H1 (cell line): ENCODE data around the gene PAX7. TPM values are rescaled to one million over a fixed set of nuclear protein-coding genes. Genes with fewer than 3 reads are reported as not detected.

Experiments
- BRCA1 ChIP-seq: IDR thresholded peaks from 2 replicates; pipeline ENCODE4 v1.6.1; 2012; ENCODE audit warnings: low read depth, low read length, improper control_type of control experiment
- CBX5 ChIP-seq: fragments of 300-800, 300-1000 bp; sonication (generic); IDR thresholded peaks from 2 replicates; pipeline ENCODE4 v1.7.1; 2016; ENCODE audit warnings: antibody characterized with exemption, low read length, low read depth
- CHD1 ChIP-seq: IDR thresholded peaks from 2 replicates; pipeline ENCODE4 v1.6.1; 2012; ENCODE audit warnings: low read depth, low read length, improper control_type of control experiment
- CREB1 ChIP-seq: IDR thresholded peaks from 2 replicates; pipeline ENCODE4 v1.6.1; 2012; ENCODE audit warnings: inconsistent platforms
- CTBP2 ChIP-seq: IDR thresholded peaks from 2 replicates; pipeline ENCODE4 v1.7.0; 2011; ENCODE audit warnings: borderline replicate concordance, mild to moderate bottlenecking, moderate library complexity, mixed read lengths, low read length; ENCODE audit not compliant: insufficient read depth, insufficient read length
- CTCF ChIP-seq, 3 experiments: IDR thresholded peaks; 1 replicate in 2 of 3; 2 replicates in 1 of 3; pipeline versions ENCODE4 v1.5.1 to v1.6.1; 2011; ENCODE audit warnings: low read length in 3 of 3, mild to moderate bottlenecking in 3 of 3, inconsistent platforms in 2 of 3, low read depth in 1 of 3, moderate library complexity in 1 of 3; ENCODE audit not compliant: insufficient read depth in 1 of 3; ENCODE audit errors: control extremely low read depth in 1 of 3
- GABPA ChIP-seq: IDR thresholded peaks from 2 replicates; pipeline ENCODE4 v1.6.1; 2011; ENCODE audit warnings: mild to moderate bottlenecking, low read length, moderate library complexity, borderline replicate concordance; ENCODE audit not compliant: insufficient read depth
- JUND ChIP-seq: IDR thresholded peaks from 2 replicates; pipeline ENCODE4 v1.6.1; 2011; ENCODE audit warnings: mild to moderate bottlenecking, improper control_type of control experiment, low read length
- NANOG ChIP-seq: IDR thresholded peaks from 2 replicates; pipeline ENCODE4 v1.6.1; 2011; ENCODE audit warnings: low read length, low read depth, mild to moderate bottlenecking, inconsistent platforms; ENCODE audit not compliant: insufficient read depth, poor library complexity, severe bottlenecking
- TBP ChIP-seq: IDR thresholded peaks from 2 replicates; pipeline ENCODE4 v1.6.1; 2011; ENCODE audit warnings: low read depth, low read length, improper control_type of control experiment
- polyA plus RNA-seq, 7 experiments: library from polyadenylated mRNA; depleted of rRNA in 3 of 7; stranded (reverse) in 5 of 7; unstranded in 2 of 7; fragments of >200 nt in 5 of 7; fragments of 200-250 nt in 2 of 7; gene quantifications; 1 replicate in 5 of 7; 2 replicates in 1 of 7; 4 replicates in 1 of 7; pipeline versions ENCODE4 v1.2.1 to v1.2.3, GENCODE V29; 2011 to 2013; ENCODE audit warnings: missing spikeins in 2 of 7, mixed read lengths in 2 of 7
- total RNA-seq: library from RNA; stranded (reverse); fragmentation: NEBNext Ultra II Directional; extraction: Animal tissue kit (Norgen Biotek cat#: 25700); gene quantifications from 2 replicates; pipeline ENCODE4 v1.2.1, GENCODE V29; 2021
- TF ChIP-seq, protein P1 (sequence below): IDR thresholded peaks from 2 replicates; pipeline ENCODE4 v1.6.1; 2012; ENCODE audit warnings: inconsistent platforms

The PAX7 gene
- total and polyA plus RNA-seq, 2 of the 8 experiments (the other 6 are each of a cell fraction or from before 2014, with no cell fraction given), result not detected

DNA sequence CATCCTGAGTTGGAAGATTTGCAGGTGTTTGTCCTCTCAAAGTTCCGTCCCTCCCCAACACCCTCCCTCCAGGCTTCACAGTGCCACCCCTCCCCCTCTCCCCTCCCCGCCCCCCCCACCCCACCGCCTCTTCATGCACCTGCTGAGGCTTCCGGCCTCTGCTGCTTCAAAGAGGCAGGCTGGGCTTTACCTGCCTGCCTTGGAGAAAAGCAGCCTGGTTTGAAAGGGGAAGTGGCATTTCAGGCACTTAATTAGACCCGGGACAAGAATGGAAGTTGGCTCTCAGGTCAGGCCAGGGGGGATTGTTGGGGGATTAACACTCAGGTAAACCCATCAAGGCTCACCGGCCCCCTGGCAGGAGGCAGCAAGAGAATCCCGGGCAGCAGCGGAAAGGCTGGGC lies 21.1 kb downstream of the PAX7 start (continued):
- TF ChIP-seq CTBP2 (peak; percentile 57), TBP (no peak), JUND (no peak), GABPA (no peak), CTCF (IDR thresholded peaks at IDR 0.05; ENCODE audit: control extremely low read depth in 1 of 3, insufficient read depth in 1 of 3, low read depth in 1 of 3, low read length in 3 of 3) (no peak), BRCA1 (no peak), NANOG (peak; percentile 96), CHD1 (no peak), CBX5 (no peak), CREB1 (no peak)
- TF ChIP-seq, protein P1, sequence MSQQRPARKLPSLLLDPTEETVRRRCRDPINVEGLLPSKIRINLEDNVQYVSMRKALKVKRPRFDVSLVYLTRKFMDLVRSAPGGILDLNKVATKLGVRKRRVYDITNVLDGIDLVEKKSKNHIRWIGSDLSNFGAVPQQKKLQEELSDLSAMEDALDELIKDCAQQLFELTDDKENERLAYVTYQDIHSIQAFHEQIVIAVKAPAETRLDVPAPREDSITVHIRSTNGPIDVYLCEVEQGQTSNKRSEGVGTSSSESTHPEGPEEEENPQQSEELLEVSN, result no peak
